K562 (cell line): ENCODE measurements around the gene TEPSIN. TPM values are rescaled to one million over a fixed set of nuclear protein-coding genes. Genes with fewer than 3 reads are reported as not detected.
A peak's percentile ranks its signal among the peaks of the same experiment; 100 is the strongest.

Source experiments
- ATAC-seq: fragments of 200-7000 bp; cut with Tn5 transposase; 3 replicates; pipeline ENCODE4 v1.9.1; 2020; ENCODE audit warnings: moderate library complexity
- BruUV-seq: library from RNA; stranded (reverse); fragments of 400-500 nt; replicated peaks from 2 replicates; lab custom pipeline; 2021; lab: Mats Ljungman, UMichigan
- CTCF ChIA-PET: fragments of 300-600 bp; formaldehyde crosslinking; extraction: SDS; loops from one replicate; lab custom pipeline; 2021; ENCODE audit warnings: low intra/inter-chr PET ratio; lab: Yijun Ruan, JAX
- POLR2A ChIA-PET: fragments of 300-600, 350-650 bp; sonication (Branson Sonifier 250); formaldehyde crosslinking; extraction: SDS; loops from one replicate; lab custom pipeline; 2021; ENCODE audit warnings: antibody characterized with exemption, inconsistent platforms; lab: Yijun Ruan, JAX
- DNase-seq, 4 experiments: peaks; one replicate each; pipeline versions ENCODE4 v3.0.0 to v3.0.0-alpha.2; 2011 to 2018; ENCODE audit warnings: low spot score in 3 of 4, mixed read lengths in 3 of 4; ENCODE audit errors: extremely low read depth in 1 of 4
- FAIRE-seq: peaks from 2 replicates; lab custom pipeline; 2011; peaks lifted over from hg19 to GRCh38; lab: Jason Lieb, UNC
- H2AFZ ChIP-seq: 2 replicates; pipeline ENCODE4 v1.6.0; 2011; ENCODE audit warnings: low read depth, low read length, control low read depth, inconsistent platforms
- H3K27ac ChIP-seq: fragments of 200-600 bp; 3 replicates; pipeline ENCODE4 v1.8.0; 2011; ENCODE audit warnings: low read depth, mild to moderate bottlenecking, control low read depth, inconsistent platforms, low read length, moderate library complexity, mixed read lengths; ENCODE audit errors: extremely low read depth
- H3K27me3 ChIP-seq, 2 experiments: fragments of 300-600 bp in 1 of 2; 2 replicates in 1 of 2; 3 replicates in 1 of 2; pipeline versions ENCODE4 v1.6.0 to v1.8.0; 2011; ENCODE audit warnings: inconsistent platforms in 2 of 2, low read length in 2 of 2, mild to moderate bottlenecking in 1 of 2, mixed read lengths in 1 of 2, moderate library complexity in 1 of 2; ENCODE audit not compliant: control insufficient read depth in 2 of 2, insufficient read depth in 2 of 2
- H3K36me3 ChIP-seq: fragments of 300-600 bp; 3 replicates; pipeline ENCODE4 v1.8.0; 2011; ENCODE audit warnings: mild to moderate bottlenecking, low read length, inconsistent platforms; ENCODE audit not compliant: control insufficient read depth, insufficient read depth
- H3K4me1 ChIP-seq, 2 experiments: fragments of 200-600 bp in 1 of 2; replicated peaks in 1 of 2; 2 replicates in 1 of 2; 3 replicates in 1 of 2; pipeline versions ENCODE4 v1.5.1 to v1.8.0; 2011; ENCODE audit warnings: inconsistent platforms in 2 of 2, low read length in 2 of 2, mild to moderate bottlenecking in 1 of 2, mixed read lengths in 1 of 2, moderate library complexity in 1 of 2; ENCODE audit not compliant: control insufficient read depth in 2 of 2, insufficient read depth in 2 of 2
- H3K4me2 ChIP-seq: 2 replicates; pipeline ENCODE4 v1.6.1; 2011; ENCODE audit warnings: low read length, control low read depth, inconsistent platforms, mixed read lengths; ENCODE audit not compliant: insufficient read depth
- H3K4me3 ChIP-seq: fragments of 200-600 bp; sonication (generic), shearing (Covaris generic); 2 replicates; pipeline ENCODE4 v1.5.1; 2016; ENCODE audit warnings: control low read depth, inconsistent platforms
- H3K79me2 ChIP-seq: fragments of 200-600 bp; 3 replicates; pipeline ENCODE4 v1.8.0; 2011; ENCODE audit warnings: low read length, inconsistent platforms; ENCODE audit not compliant: control insufficient read depth, insufficient read depth
- H3K9ac ChIP-seq, 2 experiments: 2 replicates each; pipeline versions ENCODE4 v1.6.0 to v1.6.1; 2011; ENCODE audit warnings: low read depth in 2 of 2, low read length in 2 of 2, control low read depth in 1 of 2, inconsistent platforms in 1 of 2, mild to moderate bottlenecking in 1 of 2, mixed read lengths in 1 of 2; ENCODE audit not compliant: insufficient read depth in 1 of 2
- H3K9me1 ChIP-seq: one replicate; pipeline ENCODE4 v1.6.0; 2011; ENCODE audit warnings: inconsistent platforms, mild to moderate bottlenecking, low read length, moderate library complexity; ENCODE audit not compliant: control insufficient read depth, insufficient read depth
- H3K9me3 ChIP-seq: replicated peaks from 2 replicates; pipeline ENCODE4 v1.5.1; 2011; ENCODE audit warnings: low read depth, low read length, inconsistent platforms; ENCODE audit not compliant: control insufficient read depth, insufficient read depth
- H4K20me1 ChIP-seq: replicated peaks from 2 replicates; pipeline ENCODE4 v1.6.1; 2011; ENCODE audit warnings: low read length, inconsistent platforms, mixed read lengths; ENCODE audit not compliant: control insufficient read depth, insufficient read depth
- JUNB ChIP-seq: fragments of 450-650 bp; formaldehyde crosslinking; conservative IDR thresholded peaks from 2 replicates; pipeline ENCODE4 v1.4.0; 2020; ENCODE audit warnings: mild to moderate bottlenecking
- POLR2G ChIP-seq: fragments of 200-400 bp; formaldehyde crosslinking; IDR thresholded peaks from 2 replicates; pipeline ENCODE4 v1.6.1; 2017; ENCODE audit warnings: low read depth, mild to moderate bottlenecking, antibody characterized with exemption, low read length, moderate library complexity
- RBFOX2 ChIP-seq: fragments of 200-400 bp; formaldehyde crosslinking; IDR thresholded peaks from 2 replicates; pipeline ENCODE4 v1.6.1; 2017; ENCODE audit warnings: low read depth, mild to moderate bottlenecking, low read length, moderate library complexity
- WGBS: fragments of 100-300 bp; shearing (Covaris generic); methylation state at CpG from one replicate; pipeline ENCODE4 v1.1.6; 2016; ENCODE audit warnings: low coverage, mixed read lengths; ENCODE audit not compliant: insufficient coverage; ENCODE audit errors: missing lambda C conversion rate; 5-methylcytosine and 5-hydroxymethylcytosine counted together
- in situ Hi-C: fragments of 300-500 bp; cut with MboI; formaldehyde crosslinking; loops from 4 replicates; pipeline ENCODE4 v1.15.0; 2018; ENCODE audit warnings: inconsistent platforms, mixed read lengths
- intact Hi-C: fragments of 100-400 bp; cut with micrococcal nuclease; formaldehyde crosslinking; loops from 2 replicates; pipeline ENCODE4 v1.14.2; 2022
- polyA plus RNA-seq, 8 experiments: library from polyadenylated mRNA; depleted of rRNA in 4 of 8; stranded (reverse) in 5 of 8; unstranded in 3 of 8; fragments of >200 nt; fragmentation: Nextera tagmentation in 2 of 8; fragmentation: Illumina TruSeq in 1 of 8; extraction: Ambion mirVana in 2 of 8; extraction: Trizol in 1 of 8; gene quantifications; 2 replicates each; pipeline versions ENCODE4 v1.2.1 to v1.2.3, GENCODE V29; 2011 to 2014; ENCODE audit warnings: inconsistent platforms in 1 of 8, missing spikeins in 1 of 8
- total RNA-seq, 7 experiments: library from RNA; depleted of rRNA in 6 of 7; stranded (reverse); fragments of >200 nt in 6 of 7; fragmentation: Illumina TruSeq in 2 of 7; extraction: Trizol in 2 of 7; gene quantifications; 2 replicates each; pipeline versions ENCODE4 v1.2.1 to v1.2.3, GENCODE V29; 2011 to 2021; ENCODE audit warnings: low replicate concordance in 1 of 7

Gene TEPSIN
- total and polyA plus RNA-seq, 9 of the 15 experiments (the other 6 are each of a cell fraction or from before 2014, with no cell fraction given), result 0.80 to 29.8 (median 5.3) TPM

GRCh38 chr17:81228834-81229665, 9.8 kb downstream of the TEPSIN start:
- ChIA-PET CTCF (interaction anchor here (1.6 kb wide), 1 partner anchor 86 kb away, joined by 8 read pairs; no protein-coding TSS in a partner anchor), POLR2A (interaction anchor here (1.2 to 1.3 kb wide), 3 partner anchors 9 to 17 kb away, joined by 4 to 6 read pairs (median 5); partner anchors contain the start of genes NDUFAF8 and TEPSIN)
- 85% methylated on average over 19 of the region's 32 CpGs for WGBS
- H2AFZ ChIP-seq, result no peak overlapping the region
- H3K9ac ChIP-seq, result no peak overlapping the region; a peak in 1 of 4 replicates
- FAIRE-seq, result no peak
- no peaks in the 10 kb centered on the region for H3K9me1 ChIP-seq
- no peak for DNase-seq
- in situ Hi-C loops (loop anchor here (5.0 to 25.0 kb wide), 2 partner anchors 92 to 227 kb away; no protein-coding TSS in a partner anchor), intact Hi-C loops (loop anchor here (5.0 to 10.0 kb wide), 2 partner anchors 87 to 244 kb away; no protein-coding TSS in a partner anchor)
- H3K4me3 ChIP-seq, result no peak overlapping the region
- H3K27me3 ChIP-seq, result no peaks in the 10 kb centered on the region
- no peaks in the 10 kb centered on the region for H3K79me2 ChIP-seq
- peak; percentile 30; the same call in 2 of the 3 replicates for ATAC-seq
- H3K9me3 ChIP-seq, result no peaks in the 10 kb centered on the region
- peak; percentile 44; the same call in 1 of the 2 replicates for TF ChIP-seq POLR2G
- 0 out of 2 replicates have a peak, but pooled peaks have one; percentile 11 for TF ChIP-seq RBFOX2
- no peak for TF ChIP-seq JUNB (CRISPR knock-in tag)
- H3K36me3 ChIP-seq, result peaks cover 29% of the 10 kb centered on the region; the same call in 2 of the 3 replicates
- BruUV-seq, result no TSS peak
- H3K4me2 ChIP-seq, result no peak overlapping the region
- no peak overlapping the region for H3K27ac ChIP-seq
- peaks cover 12% of the 10 kb centered on the region for H4K20me1 ChIP-seq
- peaks cover 7 to 44% of the 10 kb centered on the region in 2 experiments for H3K4me1 ChIP-seq
